NCI-H345 treated with DMSO at 0.1 percent for 48 hours (cell line): ENCODE measurements around the gene NHSL2.

Source experiments
- DNase-seq: peaks from one replicate; lab custom pipeline; 2025; ENCODE audit not compliant: unreplicated experiment; lab: John Stamatoyannopoulos, UW

NHSL2 gene

DNA sequence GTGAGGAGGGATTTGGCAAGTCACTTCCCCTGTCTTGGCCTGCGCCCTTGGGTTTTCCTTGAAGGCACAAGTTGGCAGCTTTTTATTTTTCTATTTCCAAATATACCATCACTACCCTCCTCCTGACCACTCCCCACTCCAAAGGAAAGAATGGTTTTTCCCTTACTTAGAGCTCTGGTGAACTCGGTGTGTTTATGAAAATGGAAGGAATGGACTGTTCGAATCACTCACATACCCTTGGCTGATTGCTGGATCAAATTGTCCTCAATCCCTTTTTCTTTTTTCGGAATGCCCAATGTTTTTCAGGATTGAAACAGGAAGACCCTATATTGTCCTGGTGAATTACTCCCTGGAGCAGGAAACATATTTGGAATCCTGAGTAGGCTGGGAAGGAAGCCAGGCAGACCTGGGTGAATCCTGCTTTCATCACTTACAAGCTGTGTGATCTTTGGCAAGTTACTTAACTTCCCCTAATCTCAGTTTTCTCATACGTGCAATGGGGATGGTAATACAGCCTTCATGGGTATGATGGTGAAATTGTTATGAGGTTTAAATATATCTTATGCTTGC lies 150.4 kb downstream of the NHSL2 start:
- DNase-seq, result no peak

DNA sequence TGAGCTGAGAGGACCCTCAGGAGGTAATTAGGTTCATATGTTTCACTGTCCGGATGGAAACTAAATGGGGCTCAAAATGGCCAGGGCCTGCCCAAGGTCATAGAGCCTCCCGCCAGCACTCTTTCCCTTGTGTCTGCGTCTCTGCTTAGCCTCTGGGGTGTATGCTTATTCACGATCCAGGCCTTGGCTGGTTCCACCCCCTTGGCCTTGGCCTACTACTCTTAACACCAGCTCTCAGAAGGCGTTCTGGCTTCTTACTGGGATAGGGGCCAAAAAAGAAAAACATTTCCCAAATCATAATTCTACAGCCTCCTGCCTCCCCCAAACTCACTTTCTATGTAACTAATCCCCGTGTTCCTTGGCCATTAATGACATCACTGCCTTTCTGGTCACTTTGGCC lies 152.3 kb downstream of the NHSL2 start:
- no peak for DNase-seq

DNA sequence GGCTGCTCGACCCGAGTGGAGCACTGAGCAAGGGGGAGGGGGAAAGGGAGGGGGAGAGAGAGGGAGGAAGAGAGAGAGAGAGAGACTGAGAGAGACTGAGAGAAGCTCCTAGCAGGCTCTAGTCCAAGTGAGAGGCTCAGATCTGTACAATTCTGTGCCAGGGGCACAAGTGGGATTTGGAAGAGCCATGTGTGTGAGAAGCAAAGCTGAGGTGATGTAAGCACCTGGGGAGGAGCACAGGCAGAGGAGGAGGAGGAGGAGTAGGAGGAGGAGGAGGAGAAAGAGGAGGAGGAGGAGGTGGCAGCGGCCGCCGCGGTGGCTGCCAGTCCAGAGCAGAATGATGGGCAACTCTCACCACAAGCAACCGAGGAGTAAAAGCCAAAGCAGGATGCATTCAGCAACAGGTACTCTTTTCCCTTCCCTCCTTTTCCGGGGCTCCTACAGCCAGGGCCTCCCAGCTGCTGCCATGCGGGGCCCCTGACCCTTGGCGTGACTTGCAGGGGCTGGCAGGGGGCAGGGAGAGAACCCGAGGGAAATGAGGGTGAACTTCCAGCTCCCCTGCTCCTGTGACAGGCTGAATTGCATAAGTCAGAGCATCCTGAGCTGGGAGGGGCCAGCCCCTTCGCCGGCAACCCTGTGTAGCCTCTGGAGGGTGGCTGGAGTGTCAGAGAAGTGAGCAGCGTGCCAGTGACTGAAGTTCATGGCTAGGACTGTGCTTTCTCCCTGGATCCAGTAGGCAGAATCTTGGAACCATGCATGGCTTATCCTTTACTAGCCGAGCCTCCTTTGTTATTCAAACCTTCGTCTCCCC lies 158.9 kb downstream of the NHSL2 start:
- DNase-seq, result no peak

DNA sequence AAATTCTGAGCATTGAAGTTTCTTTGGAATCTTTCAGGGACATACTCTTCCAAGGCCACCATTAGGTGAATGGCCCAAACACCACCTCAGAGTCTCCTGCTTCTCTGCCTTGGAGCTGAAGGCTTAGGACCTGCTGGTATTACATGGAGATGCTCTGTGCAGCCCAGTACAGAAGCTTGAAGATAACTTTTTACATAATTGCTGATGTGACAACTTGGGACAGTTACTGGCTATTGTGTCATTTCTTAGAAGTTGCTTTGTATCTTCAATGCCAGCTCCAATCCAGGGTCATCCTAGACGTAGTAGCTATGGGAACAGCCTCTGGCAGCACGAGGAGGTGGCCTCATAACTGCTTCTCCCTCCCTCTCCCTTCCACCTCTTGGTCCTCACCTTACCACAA lies 160.6 kb downstream of the NHSL2 start:
- DNase-seq, result no peak

DNA sequence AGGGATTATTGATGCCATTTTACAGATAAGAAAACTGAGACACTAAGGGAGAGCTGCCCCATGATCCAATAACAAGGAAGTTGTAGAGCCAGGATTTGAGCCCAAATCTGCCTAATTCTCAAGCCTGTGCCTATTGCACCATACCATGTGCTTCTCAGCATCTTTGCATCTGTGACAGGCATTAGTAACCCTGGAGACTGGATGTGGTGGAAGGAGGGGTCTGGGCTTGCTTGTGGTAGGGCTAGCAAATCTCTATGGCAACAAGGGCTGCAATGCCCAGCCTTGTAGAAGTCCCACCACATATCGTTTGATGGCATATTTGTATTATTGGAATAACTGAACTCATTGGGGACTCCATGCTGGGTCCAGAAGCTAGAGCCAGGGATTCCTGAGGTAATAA lies 163.0 kb downstream of the NHSL2 start:
- no peak for DNase-seq

DNA sequence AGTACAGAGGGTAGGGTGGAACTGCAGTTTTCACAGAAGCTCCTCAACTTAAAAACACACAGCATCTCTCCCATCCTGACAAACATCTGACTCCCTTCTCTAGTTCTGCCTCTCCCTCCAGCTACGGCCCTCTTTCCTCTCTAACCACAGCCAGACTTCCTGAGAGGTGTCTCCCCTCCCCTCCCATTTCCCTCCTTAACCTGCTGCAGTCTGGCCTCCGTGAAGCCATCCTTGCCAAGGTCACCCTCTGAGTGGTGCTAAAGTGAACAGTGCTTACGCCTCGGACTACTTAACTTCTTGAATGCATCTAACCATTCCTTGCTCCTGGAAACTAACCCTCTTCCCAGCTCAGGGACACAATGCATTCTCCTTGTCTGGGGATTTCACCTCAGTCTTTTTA lies 167.8 kb downstream of the NHSL2 start:
- no peak for DNase-seq

DNA sequence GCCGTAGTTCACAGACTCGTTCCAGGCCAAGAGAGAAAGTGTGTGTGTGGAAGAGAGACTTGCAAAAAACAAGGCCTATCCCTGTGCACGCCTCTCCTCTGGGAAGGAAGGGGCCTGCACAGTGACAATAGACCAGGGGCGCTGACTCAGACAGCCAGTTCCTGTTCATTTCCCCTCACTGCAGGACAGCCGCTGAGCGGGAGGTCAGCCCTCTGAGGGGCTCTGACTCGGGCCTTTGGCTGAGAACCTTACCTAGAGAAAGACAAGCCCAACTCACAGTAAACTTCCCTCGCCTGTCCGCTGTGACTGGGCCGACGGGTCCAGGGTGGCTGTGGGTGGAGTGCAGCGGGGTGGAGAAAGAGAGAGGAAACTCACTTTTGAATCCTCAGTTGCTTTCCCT lies 169.0 kb downstream of the NHSL2 start:
- DNase-seq, result no peak

DNA sequence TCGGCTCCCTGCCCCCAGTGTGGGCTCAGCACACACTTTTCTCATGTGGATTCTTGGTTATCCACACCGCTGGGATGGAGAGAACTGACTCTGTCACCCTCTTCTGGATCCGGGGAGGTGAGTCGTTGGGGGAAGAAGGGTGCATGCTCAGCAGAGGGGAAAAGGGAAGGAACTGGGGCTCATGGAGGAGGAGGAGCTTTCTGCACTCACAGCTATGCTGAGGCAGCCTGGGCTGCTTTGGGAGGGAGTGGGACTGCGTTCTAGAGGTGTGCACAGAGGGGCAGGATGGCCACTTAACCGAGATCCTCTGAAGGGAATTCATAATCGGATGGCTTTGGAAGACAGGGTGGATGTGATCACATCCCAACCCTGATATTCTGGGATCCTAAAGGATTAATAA lies 169.5 kb downstream of the NHSL2 start:
- no peak for DNase-seq

DNA sequence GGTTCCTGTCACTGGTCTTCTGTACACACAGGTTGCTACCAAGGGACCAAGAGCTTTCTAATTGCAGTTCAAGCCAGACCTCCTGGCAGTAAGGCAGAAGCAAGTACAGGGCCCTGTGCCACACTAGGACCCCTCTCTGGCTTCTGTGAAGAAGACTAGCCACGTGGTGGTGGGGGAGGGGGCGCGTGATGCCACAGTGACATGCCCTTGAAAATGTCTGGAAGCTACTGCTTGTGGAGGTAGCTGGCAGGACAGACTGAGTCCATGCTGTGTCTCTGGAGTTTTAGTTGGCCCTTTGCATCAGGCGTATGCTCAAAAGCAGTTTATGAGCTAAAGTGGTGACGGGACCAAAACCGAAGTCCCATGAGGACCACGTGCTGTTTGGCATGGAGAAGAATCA lies 170.2 kb downstream of the NHSL2 start:
- DNase-seq, result no peak

DNA sequence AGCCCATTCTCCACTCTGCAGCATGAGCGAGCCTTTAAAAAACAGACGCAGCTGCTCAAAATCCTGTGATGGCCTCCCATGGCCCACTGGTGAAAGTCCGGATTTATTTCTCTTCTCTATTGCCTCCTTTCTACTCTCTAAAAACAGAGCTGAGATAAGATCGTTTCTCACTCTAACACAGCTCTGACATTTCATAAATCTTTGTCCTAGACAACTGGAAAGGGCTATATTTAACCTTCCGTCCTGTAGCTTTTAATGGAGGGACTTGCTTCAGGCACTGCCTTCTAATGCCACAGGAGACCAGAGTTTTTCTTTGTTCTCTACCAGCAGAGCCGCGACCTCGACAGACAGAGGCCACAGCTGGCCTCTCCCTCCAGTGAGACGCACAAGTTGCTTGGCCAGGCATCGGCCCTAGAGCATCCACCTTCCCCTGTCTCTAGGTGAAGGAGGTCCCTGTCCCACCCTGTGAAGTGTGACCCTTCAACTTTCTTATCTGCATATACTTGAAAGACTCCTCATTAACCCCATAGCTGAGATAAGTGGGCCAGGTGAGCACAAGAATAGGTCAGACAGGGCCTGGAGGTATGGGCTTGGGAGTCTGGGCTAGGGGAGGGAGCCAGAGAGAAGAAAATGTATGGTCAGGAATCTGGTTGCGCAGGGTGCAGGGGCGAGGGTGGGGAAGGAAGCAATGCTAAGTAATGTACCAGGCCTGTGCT lies 171.1 kb downstream of the NHSL2 start:
- DNase-seq, result no peak

DNA sequence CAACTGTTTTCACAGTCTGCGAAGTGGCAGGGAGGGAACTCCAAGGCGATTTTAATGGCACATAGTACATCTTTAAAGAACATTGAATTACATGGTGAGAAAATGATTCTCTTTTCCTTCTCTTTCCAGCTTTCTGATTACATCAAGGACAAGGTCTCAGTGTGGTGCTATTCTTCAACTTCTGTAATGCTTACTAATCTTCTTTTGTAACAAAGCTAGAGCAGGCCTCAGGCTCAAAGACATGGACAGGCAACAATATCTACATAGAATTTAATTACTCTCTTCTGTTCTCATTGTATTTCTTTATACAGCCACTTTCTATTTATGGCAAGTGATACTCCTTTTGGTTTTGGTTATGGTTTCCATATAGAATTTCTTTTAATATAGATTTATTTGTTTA lies 172.6 kb downstream of the NHSL2 start:
- DNase-seq, result no peak

DNA sequence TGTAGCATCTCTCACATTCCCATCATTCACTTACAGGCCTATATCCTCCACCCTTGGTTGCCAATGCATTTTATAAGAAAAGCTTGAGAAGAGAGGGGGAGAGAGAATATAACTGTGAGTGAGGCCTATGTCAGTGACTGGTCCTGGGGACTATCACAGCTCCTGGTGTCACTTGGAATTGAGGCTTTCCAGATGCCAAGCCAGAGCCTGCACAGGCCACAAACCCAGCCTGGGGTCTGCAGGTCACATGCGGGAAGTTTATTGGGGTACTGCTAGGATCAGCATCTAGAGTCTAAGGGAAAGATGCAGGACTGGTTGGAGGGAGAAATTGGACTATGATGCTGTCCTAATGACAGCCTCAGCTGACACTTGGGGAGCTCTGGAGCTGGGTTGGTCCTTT lies 173.5 kb downstream of the NHSL2 start:
- DNase-seq, result no peak

DNA sequence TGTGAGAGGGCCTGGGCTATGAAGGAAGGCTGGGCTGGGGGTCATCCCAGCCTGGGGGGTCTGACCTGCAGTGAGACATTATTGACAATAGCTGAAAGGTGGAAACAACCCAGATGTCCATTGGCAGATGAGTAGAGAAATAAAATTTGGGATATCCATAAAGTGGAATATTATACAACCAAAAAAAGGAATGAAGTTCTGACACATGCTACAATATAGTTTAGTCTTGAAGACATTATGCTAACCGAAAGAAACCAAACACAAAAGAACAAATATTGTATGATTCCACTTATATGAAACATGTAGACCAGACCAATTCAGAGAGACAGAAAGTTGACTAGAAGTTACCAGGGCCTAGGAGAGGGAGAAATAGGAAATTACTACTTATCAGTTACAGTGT lies 176.3 kb downstream of the NHSL2 start:
- DNase-seq, result no peak

DNA sequence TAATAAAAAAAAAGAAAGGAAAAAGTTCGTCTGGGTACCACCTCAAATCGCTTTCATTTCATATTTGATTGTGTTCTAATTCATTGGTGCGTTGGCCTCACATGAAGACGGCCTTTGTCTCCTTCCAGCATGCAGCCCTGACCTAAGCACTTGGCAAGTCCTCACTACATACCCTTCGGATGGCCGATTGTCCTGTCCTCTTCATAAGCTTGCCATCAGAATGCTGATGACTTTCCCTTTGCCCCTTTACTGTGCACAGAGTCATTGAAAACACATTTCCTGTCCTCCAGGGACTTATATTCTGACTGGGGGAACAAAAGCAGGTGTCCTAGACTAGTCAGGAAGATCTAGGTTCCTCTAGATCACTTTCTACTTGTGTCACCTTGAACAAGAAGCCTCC lies 178.1 kb downstream of the NHSL2 start:
- DNase-seq, result no peak

DNA sequence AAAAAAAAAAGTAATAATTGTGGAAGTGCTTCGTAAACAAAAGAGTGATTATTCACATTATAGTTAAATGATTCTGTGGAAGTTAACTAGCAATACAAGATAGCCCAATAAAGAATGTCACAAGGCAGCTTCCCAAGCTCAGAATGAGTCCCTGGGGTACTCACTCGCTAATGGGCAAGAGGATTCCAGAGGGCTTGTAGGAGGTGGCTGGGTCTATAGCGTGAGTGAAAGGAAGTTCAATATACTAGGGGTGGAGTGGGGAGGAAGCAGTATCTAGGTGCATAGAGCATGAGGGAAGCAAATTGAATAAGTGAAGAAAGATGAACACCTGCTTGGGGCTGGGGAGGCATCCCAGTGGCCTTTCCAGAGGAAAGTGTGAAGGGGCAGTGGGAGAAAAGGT lies 178.6 kb downstream of the NHSL2 start:
- no peak for DNase-seq

DNA sequence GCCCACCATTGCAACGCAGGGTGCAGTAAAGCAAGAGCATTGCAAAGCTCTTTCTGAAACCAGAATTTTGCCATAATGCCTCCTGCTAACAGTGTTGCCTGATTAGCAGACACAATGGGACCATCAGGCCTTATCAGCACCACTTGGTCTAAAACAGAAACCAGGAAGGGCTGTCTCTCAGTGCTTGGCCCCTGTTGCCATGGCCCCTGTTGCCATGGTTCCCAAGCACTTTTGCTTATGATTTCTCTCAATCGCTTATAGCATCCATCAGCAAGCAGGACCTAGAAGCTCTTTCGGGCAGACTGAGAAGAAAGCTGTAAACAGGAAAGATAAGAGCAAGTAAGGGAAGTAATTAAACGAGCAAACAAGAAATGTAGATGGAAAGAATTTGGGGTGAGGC lies 184.2 kb downstream of the NHSL2 start:
- no peak for DNase-seq

DNA sequence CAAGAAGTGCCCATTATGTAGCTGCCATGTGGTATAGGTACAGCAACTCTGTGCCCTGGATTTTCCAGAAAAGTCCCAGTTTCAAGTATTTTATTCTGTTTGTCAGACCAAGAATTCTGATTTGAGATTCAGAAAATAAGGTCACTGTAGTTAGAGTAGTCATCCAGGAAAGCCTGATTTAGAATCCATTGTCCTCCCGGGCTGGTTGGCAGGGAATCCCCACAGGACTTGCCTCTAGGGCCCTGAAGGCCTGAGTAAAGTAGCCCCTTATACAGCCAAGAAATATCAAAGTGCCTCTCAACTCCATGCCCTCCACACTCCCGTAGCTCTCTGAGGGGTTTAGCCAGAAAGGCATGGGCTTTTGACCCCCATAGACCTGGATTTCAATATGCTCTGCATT lies 184.7 kb downstream of the NHSL2 start:
- DNase-seq, result no peak

DNA sequence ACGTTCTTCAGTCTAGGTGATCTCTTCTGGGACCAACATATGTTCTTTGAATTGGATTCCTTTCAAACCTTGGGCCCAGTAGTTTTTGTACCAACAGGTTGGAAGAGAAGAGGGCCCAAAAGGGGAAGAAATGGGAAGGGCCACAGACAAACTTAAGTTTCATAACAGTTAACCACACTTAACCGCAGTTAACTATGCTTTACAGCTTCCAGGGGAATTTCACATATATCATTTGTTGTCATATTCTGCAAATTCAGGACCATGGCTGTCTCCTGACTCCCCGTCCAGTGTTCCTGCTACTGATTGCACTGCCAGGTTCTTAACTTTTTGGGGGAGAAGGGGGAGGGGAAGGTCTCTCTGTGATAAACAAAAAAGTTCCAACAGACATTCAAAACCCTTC lies 186.5 kb downstream of the NHSL2 start:
- DNase-seq, result no peak

DNA sequence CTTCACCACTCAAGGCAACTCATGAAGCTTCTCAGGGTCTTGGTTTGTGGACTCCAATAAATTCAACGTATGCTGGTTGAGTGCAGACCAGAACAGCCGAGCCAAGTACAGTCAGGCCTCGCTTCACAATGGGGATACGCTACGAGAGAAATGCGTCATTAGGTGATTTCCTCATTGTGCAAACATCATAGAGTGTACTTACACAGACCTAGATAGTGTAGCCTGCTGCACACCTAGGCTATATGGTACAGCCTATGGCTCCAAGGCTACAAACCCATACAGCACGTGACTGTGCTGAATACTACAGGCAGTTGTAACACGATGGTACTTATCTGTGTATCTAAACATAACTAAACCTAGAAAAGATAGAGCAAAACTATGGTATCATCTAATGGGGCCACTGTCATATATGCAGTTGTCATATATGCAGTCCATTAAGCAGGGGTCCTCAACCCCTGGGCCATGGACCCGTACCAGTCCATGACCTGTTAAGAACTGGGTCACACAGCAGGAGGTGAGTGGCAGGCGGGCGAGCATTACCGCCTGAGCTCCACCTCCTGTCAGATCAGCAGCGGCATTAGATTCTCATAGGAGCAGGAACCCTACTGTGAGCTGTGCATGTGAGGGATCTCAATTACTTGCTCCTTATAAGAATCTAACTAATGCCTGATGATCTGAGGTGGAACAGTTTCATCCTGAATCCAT lies 189.6 kb downstream of the NHSL2 start:
- no peak for DNase-seq

DNA sequence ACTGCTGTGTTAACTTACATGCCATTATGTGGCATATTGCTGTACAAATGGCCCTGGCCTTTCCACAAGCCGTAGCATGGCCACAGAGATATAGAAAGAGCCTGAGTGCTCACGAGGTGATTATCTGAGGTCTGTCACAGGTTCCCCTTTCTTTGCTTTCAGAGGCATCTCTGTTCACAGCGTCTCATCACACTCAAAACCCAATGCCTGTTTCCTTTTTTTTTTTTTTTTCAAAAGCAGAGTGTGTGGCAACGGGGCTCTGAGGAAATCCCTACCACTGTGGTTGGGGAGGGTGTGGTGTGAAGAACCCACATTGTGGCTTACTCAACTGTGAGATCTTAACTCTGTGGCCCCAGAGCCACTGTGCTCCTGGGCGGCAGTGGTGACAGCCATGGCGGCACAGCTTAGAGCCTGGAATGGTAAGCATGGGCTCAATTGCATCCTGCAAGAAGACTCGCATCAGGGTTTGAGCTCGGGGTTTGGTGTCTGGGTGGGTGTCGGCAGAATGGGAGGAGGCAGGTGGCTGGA lies 190.2 kb downstream of the NHSL2 start:
- DNase-seq, result no peak

DNA sequence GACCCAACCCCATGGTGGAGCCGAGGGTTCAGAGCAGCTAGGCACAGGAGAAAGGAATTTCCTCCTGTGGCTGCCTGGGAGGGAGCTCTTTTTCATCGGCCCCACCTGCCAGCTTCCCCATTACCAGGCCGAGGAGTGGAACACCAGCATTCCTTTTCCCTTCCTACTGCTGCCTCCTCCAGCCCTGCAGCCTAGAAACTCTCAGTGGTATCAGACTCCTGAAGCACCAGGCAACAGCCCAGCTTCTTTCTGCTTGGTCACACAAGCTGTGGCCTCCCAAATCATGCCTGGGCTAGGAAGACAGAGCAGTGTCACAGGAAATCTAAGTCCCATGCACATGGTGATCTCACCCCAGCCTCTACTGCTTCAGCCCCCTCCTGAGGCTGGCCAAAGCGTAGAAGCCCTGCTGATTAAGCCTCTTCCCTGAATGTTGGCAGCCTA lies 191.0 kb downstream of the NHSL2 start:
- DNase-seq, result no peak
